Uterus (tissue), 2 donors: ENCODE data around the gene MAGI3.

ENCODE experiments used
- CTCF ChIP-seq, 4 experiments: fragments of 200-600 bp in 2 of 4; fragments of 450-650 bp in 2 of 4; sonication (generic) in 2 of 4; IDR thresholded peaks; one replicate each; pipeline ENCODE4 v1.5.1; 2016 to 2019; ENCODE audit warnings: antibody characterized with exemption in 4 of 4, mild to moderate bottlenecking in 2 of 4, moderate library complexity in 1 of 4
- POLR2A ChIP-seq, 2 donors: fragments of 450-650 bp; IDR thresholded peaks; one replicate each; pipeline ENCODE4 v1.6.1; 2016; ENCODE audit warnings: antibody characterized with exemption in 2 of 2, mild to moderate bottlenecking in 1 of 2, moderate library complexity in 1 of 2

- no peak for TF ChIP-seq CTCF (IDR thresholded peaks at IDR 0.05)
- no peak for TF ChIP-seq POLR2A (IDR thresholded peaks at IDR 0.05)
Measured at GRCh38 chr1:113659556-113659955, 269.2 kb downstream of the MAGI3 start.
